OCI-LY7 (cell line): ENCODE measurements around the gene CAMSAP2.

Experiments used
- EZH2phosphoT487 ChIP-seq: fragments of 200-600 bp; sonication (generic); IDR thresholded peaks from 2 replicates; pipeline ENCODE4 v1.6.1; 2018; ENCODE audit warnings: low read depth, borderline replicate concordance, mild to moderate bottlenecking, mixed run types, antibody characterized with exemption, low read length, moderate library complexity, mixed read lengths
- TF ChIP-seq, protein P1 (sequence below): fragments of 200-600 bp; sonication (generic); conservative IDR thresholded peaks from 2 replicates; pipeline ENCODE4 v1.5.1; 2014; ENCODE audit warnings: mild to moderate bottlenecking, antibody characterized with exemption, low read length, moderate library complexity, mixed read lengths

DNA sequence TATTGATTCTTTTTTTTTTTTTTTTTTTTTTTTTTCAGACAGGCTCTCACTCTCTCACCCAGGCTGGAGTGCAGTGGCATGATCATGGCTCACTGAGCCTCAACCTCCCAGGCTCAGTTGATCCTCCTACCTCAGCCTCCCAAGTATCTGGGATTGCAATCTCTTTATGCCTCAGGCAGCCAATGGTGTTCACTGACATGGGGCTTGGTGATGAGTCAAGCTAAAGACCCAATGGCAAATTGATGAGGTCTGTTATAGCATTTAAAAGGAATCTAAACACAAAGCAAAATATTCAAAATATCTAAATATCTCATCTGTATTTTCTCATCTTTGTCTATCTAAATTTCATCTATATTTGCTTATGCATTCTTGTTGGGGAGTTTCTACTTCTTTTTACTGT lies 30.5 kb upstream of the CAMSAP2 start:
- TF ChIP-seq, protein P1, sequence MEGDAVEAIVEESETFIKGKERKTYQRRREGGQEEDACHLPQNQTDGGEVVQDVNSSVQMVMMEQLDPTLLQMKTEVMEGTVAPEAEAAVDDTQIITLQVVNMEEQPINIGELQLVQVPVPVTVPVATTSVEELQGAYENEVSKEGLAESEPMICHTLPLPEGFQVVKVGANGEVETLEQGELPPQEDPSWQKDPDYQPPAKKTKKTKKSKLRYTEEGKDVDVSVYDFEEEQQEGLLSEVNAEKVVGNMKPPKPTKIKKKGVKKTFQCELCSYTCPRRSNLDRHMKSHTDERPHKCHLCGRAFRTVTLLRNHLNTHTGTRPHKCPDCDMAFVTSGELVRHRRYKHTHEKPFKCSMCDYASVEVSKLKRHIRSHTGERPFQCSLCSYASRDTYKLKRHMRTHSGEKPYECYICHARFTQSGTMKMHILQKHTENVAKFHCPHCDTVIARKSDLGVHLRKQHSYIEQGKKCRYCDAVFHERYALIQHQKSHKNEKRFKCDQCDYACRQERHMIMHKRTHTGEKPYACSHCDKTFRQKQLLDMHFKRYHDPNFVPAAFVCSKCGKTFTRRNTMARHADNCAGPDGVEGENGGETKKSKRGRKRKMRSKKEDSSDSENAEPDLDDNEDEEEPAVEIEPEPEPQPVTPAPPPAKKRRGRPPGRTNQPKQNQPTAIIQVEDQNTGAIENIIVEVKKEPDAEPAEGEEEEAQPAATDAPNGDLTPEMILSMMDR, result no peak
- no peak for TF ChIP-seq EZH2phosphoT487
